Activated CD8-positive, alpha-beta T cell treated with anti-CD3 and anti-CD28 coated beads for 36 hours (primary cell): ENCODE data around the gene SDR42E2. TPM values are rescaled to one million over a fixed set of nuclear protein-coding genes. Genes with fewer than 3 reads are reported as not detected.
A peak's percentile ranks its signal among the peaks of the same experiment; 100 is the strongest.

Source experiments
- ATAC-seq: fragments of 200-7000 bp; cut with Tn5 transposase; one replicate; pipeline ENCODE4 v1.10.0; 2021; ENCODE audit warnings: mild to moderate bottlenecking, moderate library complexity
- CTCF ChIA-PET: fragments of 350-600 bp; sonication (Branson Sonifier 250); formaldehyde crosslinking; loops from one replicate; lab custom pipeline; 2021; ENCODE audit warnings: antibody characterized with exemption; lab: Charles Lee
- POLR2A ChIA-PET: fragments of 350-600 bp; sonication (Branson Sonifier 250); formaldehyde crosslinking; loops from one replicate; lab custom pipeline; 2021; ENCODE audit warnings: antibody characterized with exemption; lab: Charles Lee
- DNase-seq: peaks from one replicate; pipeline ENCODE4 v3.0.0-alpha.2; 2020
- H3K27ac Mint-ChIP-seq: one replicate; pipeline ENCODE4 v1.8.0; 2021; ENCODE audit warnings: mild to moderate bottlenecking, mixed read lengths
- H3K27me3 Mint-ChIP-seq: one replicate; pipeline ENCODE4 v1.8.0; 2021; ENCODE audit warnings: mixed read lengths
- H3K36me3 Mint-ChIP-seq: one replicate; pipeline ENCODE4 v1.8.0; 2021; ENCODE audit warnings: low read depth, mixed read lengths
- H3K4me1 Mint-ChIP-seq: one replicate; pipeline ENCODE4 v1.8.0; 2021; ENCODE audit warnings: low read depth, mixed read lengths
- H3K4me3 Mint-ChIP-seq: one replicate; pipeline ENCODE4 v1.8.0; 2021; ENCODE audit warnings: mild to moderate bottlenecking, moderate library complexity, mixed read lengths
- H3K9me3 Mint-ChIP-seq: one replicate; pipeline ENCODE4 v1.8.0; 2021; ENCODE audit warnings: mixed read lengths
- CTCF ChIP-seq: fragments of 200-600 bp; IDR thresholded peaks from one replicate; pipeline ENCODE4 v1.8.0; 2022; ENCODE audit warnings: antibody characterized with exemption, mild to moderate bottlenecking
- intact Hi-C: fragments of 100-400 bp; cut with micrococcal nuclease; formaldehyde crosslinking; loops from one replicate; pipeline ENCODE4 v1.10.0; 2022
- total RNA-seq, 2 experiments: library from RNA; stranded (reverse); gene quantifications; one replicate each; pipeline ENCODE4 v1.2.3, GENCODE V29; 2021

Gene SDR42E2
- total RNA-seq, 2 experiments from 2014 or later = 0.14 TPM; not detected in 1

DNA sequence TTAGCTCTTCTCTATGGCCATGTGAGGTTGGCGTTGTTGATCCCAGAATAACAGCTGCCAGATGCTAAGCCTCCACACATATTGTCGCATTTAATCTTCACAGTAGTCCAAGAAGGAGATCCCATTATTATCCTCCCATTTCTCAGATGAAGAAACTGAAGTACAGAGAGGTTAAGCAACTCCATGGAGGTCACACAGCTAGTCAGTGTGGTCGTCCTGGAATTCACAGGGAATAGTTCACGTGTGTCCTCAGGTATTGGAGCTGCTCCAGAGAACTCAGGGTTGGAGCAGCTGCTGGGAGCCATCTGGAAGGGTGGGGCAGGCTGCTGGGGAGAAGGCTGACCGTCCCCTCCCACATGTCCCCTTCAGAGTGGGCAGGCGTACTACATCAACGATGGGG lies 19.5 kb downstream of the SDR42E2 start:
- Mint-ChIP-seq H3K36me3 (no peaks in the 10 kb centered on the region), H3K27me3 (no peaks in the 10 kb centered on the region), H3K9me3 (no peaks in the 10 kb centered on the region), H3K4me3 (no peak overlapping the region), H3K4me1 (peaks cover 2% of the 10 kb centered on the region), H3K27ac (no peak overlapping the region)
- TF ChIP-seq CTCF = no peak
- ChIA-PET CTCF (interaction anchor here (0.7 to 2.7 kb wide), 3 partner anchors 82 to 120 kb away, joined by 3 to 9 read pairs (median 3); no protein-coding TSS in a partner anchor), POLR2A (no interaction called here)
- intact Hi-C loops = no loop called here
- ATAC-seq = no peak
- DNase-seq = no peak

- H3K27ac Mint-ChIP-seq = no peak overlapping the region
- ATAC-seq = no peak
- ChIA-PET CTCF (interaction anchor here (2.0 to 2.2 kb wide), 2 partner anchors 84 to 105 kb away, joined by 5 to 9 read pairs; no protein-coding TSS in a partner anchor), POLR2A (no interaction called here)
- H3K27me3 Mint-ChIP-seq = no peaks in the 10 kb centered on the region
- H3K4me1 Mint-ChIP-seq = peaks cover 11% of the 10 kb centered on the region
- no peak for DNase-seq
- no peaks in the 10 kb centered on the region for H3K9me3 Mint-ChIP-seq
- H3K36me3 Mint-ChIP-seq = no peaks in the 10 kb centered on the region
- no peak for TF ChIP-seq CTCF
- no peak overlapping the region for H3K4me3 Mint-ChIP-seq
- intact Hi-C loops = no loop called here
Measured at GRCh38 chr16:22183335-22183734, 21.0 kb downstream of the SDR42E2 start.

DNA sequence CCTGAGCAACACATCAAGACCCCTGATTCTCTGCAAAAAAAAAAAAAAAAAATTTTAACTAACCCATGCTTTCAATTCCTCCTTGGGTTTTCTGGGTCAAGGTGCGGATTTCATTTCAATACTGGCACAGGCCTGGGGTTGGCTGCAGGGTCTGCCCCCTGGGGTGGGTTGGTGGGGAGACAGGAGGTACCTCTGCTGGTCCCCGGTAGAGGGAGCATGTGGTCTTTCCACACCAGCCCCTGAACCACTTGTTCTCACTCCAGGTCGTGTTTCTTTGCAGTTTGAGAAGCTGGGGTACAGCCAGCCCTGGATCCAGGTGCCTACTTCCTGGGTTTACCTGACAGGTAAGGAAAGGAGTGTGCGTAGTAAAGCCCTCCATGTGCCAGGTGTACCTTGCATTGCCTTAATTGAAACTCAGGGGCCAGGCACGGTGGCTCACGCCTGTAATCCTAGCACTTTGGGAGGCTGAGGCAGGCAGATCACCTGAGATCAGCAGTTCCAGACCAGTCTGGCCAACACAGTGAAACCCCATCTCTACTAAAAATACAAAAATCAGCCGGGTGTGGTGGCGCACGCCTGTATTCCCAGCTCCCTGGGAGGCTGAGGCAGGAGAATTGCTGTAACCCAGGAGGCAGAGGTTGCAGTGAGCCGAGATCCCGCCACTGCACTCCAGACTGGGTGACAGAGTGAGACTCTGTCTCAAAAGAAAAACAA lies 21.8 kb downstream of the SDR42E2 start:
- intact Hi-C loops = no loop called here
- Mint-ChIP-seq H3K36me3 (no peaks in the 10 kb centered on the region), H3K9me3 (no peaks in the 10 kb centered on the region), H3K4me3 (no peak overlapping the region), H3K27ac (no peak overlapping the region), H3K4me1 (peaks cover 18% of the 10 kb centered on the region), H3K27me3 (no peaks in the 10 kb centered on the region)
- POLR2A ChIA-PET = no interaction called here
- DNase-seq = peak; percentile 20
- no peak for TF ChIP-seq CTCF
- CTCF ChIA-PET = interaction anchor here (2.0 to 2.2 kb wide), 2 partner anchors 84 to 106 kb away, joined by 5 to 9 read pairs; no protein-coding TSS in a partner anchor
- ATAC-seq = no peak

GRCh38 chr16:22184615-22184968 lies 22.3 kb downstream of the SDR42E2 start:
- ChIA-PET POLR2A (no interaction called here), CTCF (interaction anchor here (2.0 to 2.2 kb wide), 2 partner anchors 85 to 107 kb away, joined by 5 to 9 read pairs; no protein-coding TSS in a partner anchor)
- ATAC-seq (no peak), DNase-seq (no peak)
- Mint-ChIP-seq H3K36me3 (no peaks in the 10 kb centered on the region), H3K9me3 (no peaks in the 10 kb centered on the region), H3K4me3 (no peak overlapping the region), H3K27ac (no peak overlapping the region), H3K27me3 (no peaks in the 10 kb centered on the region), H3K4me1 (peaks cover 23% of the 10 kb centered on the region)
- no peak for TF ChIP-seq CTCF
- intact Hi-C loops = no loop called here

DNA sequence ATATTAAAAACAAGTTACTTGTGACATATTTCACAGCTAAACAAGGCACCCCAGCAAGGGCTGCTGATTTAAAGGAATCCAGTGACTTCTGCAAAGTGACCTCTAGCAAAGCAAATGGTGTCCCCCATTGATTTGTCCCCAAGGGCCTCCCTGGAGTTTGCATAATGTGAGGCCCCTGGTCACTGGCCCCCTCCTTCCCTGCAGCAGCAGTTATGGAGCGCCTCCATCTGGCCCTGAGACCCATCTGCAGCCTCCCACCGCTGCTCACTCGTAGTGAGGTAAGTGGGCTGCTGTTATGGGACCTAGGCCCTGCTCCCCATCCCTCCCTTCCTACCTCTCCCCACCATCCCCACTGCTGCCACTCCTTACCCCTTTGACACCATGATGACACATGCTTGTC lies 24.2 kb downstream of the SDR42E2 start:
- peak overlapping the region; percentile 68 for H3K27ac Mint-ChIP-seq
- ATAC-seq = no peak
- peak; percentile 35 for DNase-seq
- H3K9me3 Mint-ChIP-seq = no peaks in the 10 kb centered on the region
- intact Hi-C loops = loop anchor here (5.0 kb wide), 2 partner anchors 89 to 234 kb away; partner anchors contain the start of gene UQCRC2
- no peaks in the 10 kb centered on the region for H3K36me3 Mint-ChIP-seq
- CTCF ChIA-PET = interaction anchor here (0.9 to 4.7 kb wide), 4 partner anchors 16 to 187 kb away, joined by 3 to 82 read pairs (median 42); partner anchors contain the start of gene PDZD9
- peaks cover 26% of the 10 kb centered on the region for H3K4me1 Mint-ChIP-seq
- no peaks in the 10 kb centered on the region for H3K27me3 Mint-ChIP-seq
- POLR2A ChIA-PET = no interaction called here
- peak; percentile 21 for TF ChIP-seq CTCF
- H3K4me3 Mint-ChIP-seq = no peak overlapping the region
